ENCODE results near the gene CRIP2. TPM values are rescaled to one million over a fixed set of nuclear protein-coding genes. Genes with fewer than 3 reads are reported as not detected.

The CRIP2 gene
- total and polyA plus RNA-seq, 2 of the 8 experiments (the other 6 are each of a cell fraction or from before 2014, with no cell fraction given): 4.2 to 13.5 TPM

- Histone ChIP-seq H2BK12ac (ENCODE audit: low read depth, low read length) (no peak overlapping the region), H3K18ac (ENCODE audit: extremely low read depth, low read length) (no peak overlapping the region), H3K23me2 (ENCODE audit: low read depth, low read length) (no peaks in the 10 kb centered on the region), H3K23ac (ENCODE audit: insufficient read length) (no peak overlapping the region), H4K20me1 (replicated peaks in 1 of 2; ENCODE audit: control insufficient read depth in 1 of 2, insufficient read depth in 2 of 2, low read length in 2 of 2) (peaks cover 0 to 2% of the 10 kb centered on the region in 2 experiments), H3K4me2 (ENCODE audit: insufficient read depth in 1 of 2, low read depth in 2 of 2, low read length in 2 of 2) (no peak overlapping the region), H2BK120ac (replicated peaks; ENCODE audit: low read depth, low read length) (no peak overlapping the region), H3K4ac (replicated peaks; ENCODE audit: insufficient read length, low read depth, low read length) (no peak overlapping the region), H3K27ac (ENCODE audit: low read depth, low read length) (no peak overlapping the region), H3K79me1 (ENCODE audit: low read depth, low read length) (no peaks in the 10 kb centered on the region), H3K56ac (replicated peaks; ENCODE audit: insufficient read length, low read depth, low read length) (no peak overlapping the region), H3K27me3 (replicated peaks in 1 of 4; ENCODE audit: control insufficient read depth in 3 of 4, extremely low read depth in 1 of 4, insufficient read depth in 3 of 4, low read length in 3 of 4) (no peaks in the 10 kb centered on the region), H4K91ac (replicated peaks; ENCODE audit: insufficient read length, low read length) (no peak overlapping the region), H3K14ac (ENCODE audit: insufficient read length) (no peak overlapping the region), H3K9me3 (ENCODE audit: insufficient read depth in 2 of 2, low read depth in 1 of 2, low read length in 1 of 2) (no peaks in the 10 kb centered on the region), H3K36me3 (ENCODE audit: control insufficient read depth in 2 of 4, insufficient read depth in 4 of 4, low read length in 3 of 4) (no peaks in the 10 kb centered on the region), H4K5ac (ENCODE audit: insufficient read length, low read depth, low read length) (no peak overlapping the region), H3K9ac (replicated peaks in 1 of 4; ENCODE audit: extremely low read depth in 1 of 4, low read depth in 3 of 4, low read length in 3 of 4) (no peak overlapping the region), H2BK20ac (ENCODE audit: low read length) (no peak overlapping the region), H3K4me1 (replicated peaks in 1 of 4; ENCODE audit: control insufficient read depth in 3 of 4, insufficient read depth in 4 of 4, low read length in 3 of 4) (peaks cover 0 to 3% (median 0%) of the 10 kb centered on the region in 4 experiments; a peak in 2 of 7 replicates), H3K79me2 (ENCODE audit: control insufficient read depth in 1 of 2, insufficient read depth in 2 of 2, low read length in 2 of 2) (no peaks in the 10 kb centered on the region), H2AFZ (ENCODE audit: low read length) (no peak overlapping the region), H2BK15ac (ENCODE audit: low read length) (no peak overlapping the region), H2AK5ac (ENCODE audit: low read depth, low read length) (no peak overlapping the region), H3K4me3 (ENCODE audit: extremely low read depth in 1 of 4, insufficient read depth in 2 of 4, low read depth in 3 of 4, low read length in 4 of 4) (no peak overlapping the region), H2BK5ac (ENCODE audit: low read depth, low read length) (no peak overlapping the region), H4K8ac (ENCODE audit: extremely low read depth, insufficient read depth, low read length) (no peak overlapping the region)
- TF ChIP-seq E2F6 (IDR thresholded peaks at IDR 0.05) (no peak), CEBPB (IDR thresholded peaks at IDR 0.05; ENCODE audit: low read depth, low read length) (no peak)
- ChIA-PET POLR2A (ENCODE audit: partially characterized antibody) (no interaction called here), CTCF (ENCODE audit: partially characterized antibody) (no interaction called here)
- FAIRE-seq (no peak), DNase-seq (ENCODE audit: low read depth in 1 of 2, low spot score in 2 of 2) (no peak)
- 88% methylated on average over 36 of the region's 36 CpGs; no CpG with 5 or more reads in 1 of the 2 experiments for WGBS, 2 experiments (ENCODE audit: extremely low coverage in 1 of 2, insufficient coverage in 1 of 2, insufficient read length in 1 of 2, insufficient replicate concordance in 2 of 2, low coverage in 1 of 2, low lambda C conversion rate in 2 of 2, missing lambda C conversion rate in 1 of 2)
Observed at GRCh38 chr14:105498430-105499255, 24.0 kb downstream of the CRIP2 start.
